HepG2 (cell line): ENCODE measurements around the gene BCAS3. TPM values are rescaled to one million over a fixed set of nuclear protein-coding genes. Genes with fewer than 3 reads are reported as not detected.

Experiments
- KDM3A ChIP-seq: IDR thresholded peaks from 2 replicates; pipeline ENCODE4 v1.6.1; 2018; ENCODE audit warnings: low read depth, missing compliant biosample characterization
- RAD51 ChIP-seq: fragments of 450-650 bp; IDR thresholded peaks from 2 replicates; pipeline ENCODE4 v1.6.1; 2016; ENCODE audit warnings: borderline replicate concordance
- TOE1 ChIP-seq: sonication (generic); formaldehyde crosslinking; IDR thresholded peaks from 2 replicates; pipeline ENCODE4 v1.4.0; 2020; ENCODE audit warnings: mild to moderate bottlenecking, missing genetic modification reagents
- ZMAT3 ChIP-seq: sonication (generic); formaldehyde crosslinking; conservative IDR thresholded peaks from 2 replicates; pipeline ENCODE4 v1.7.0; 2021; ENCODE audit warnings: missing genetic modification reagents
- ZNF501 ChIP-seq: sonication (generic); formaldehyde crosslinking; IDR thresholded peaks from 2 replicates; pipeline ENCODE4 v1.5.1; 2020; ENCODE audit warnings: mild to moderate bottlenecking, moderate library complexity, missing genetic modification reagents
- ZNF629 ChIP-seq: sonication (generic); formaldehyde crosslinking; conservative IDR thresholded peaks from 2 replicates; pipeline ENCODE4 v1.5.0; 2020; ENCODE audit warnings: missing genetic modification reagents
- ZNF737 ChIP-seq: sonication (generic); formaldehyde crosslinking; IDR thresholded peaks from 2 replicates; pipeline ENCODE4 v1.5.0; 2020; ENCODE audit warnings: missing genetic modification reagents, mild to moderate bottlenecking, borderline replicate concordance
- ZSCAN22 ChIP-seq: sonication (generic); formaldehyde crosslinking; IDR thresholded peaks from 2 replicates; pipeline ENCODE4 v1.4.0; 2020; ENCODE audit warnings: mild to moderate bottlenecking, missing genetic modification reagents
- polyA plus RNA-seq, 8 experiments: library from polyadenylated mRNA; depleted of rRNA in 3 of 8; stranded (reverse) in 7 of 8; unstranded in 1 of 8; fragments of >200 nt; fragmentation: Illumina TruSeq in 4 of 8; extraction: Trizol in 4 of 8; gene quantifications; 2 replicates each; pipeline versions ENCODE4 v1.2.1 to v1.2.3, GENCODE V29; 2011 to 2016; ENCODE audit warnings: low read depth in 4 of 8, missing spikeins in 1 of 8, mixed read lengths in 1 of 8; ENCODE audit not compliant: insufficient read depth in 1 of 8
- total RNA-seq, 5 experiments: library from RNA; depleted of rRNA; stranded (reverse); fragments of >200 nt; fragmentation: Illumina TruSeq; extraction: Trizol; gene quantifications; 2 replicates each; pipeline ENCODE4 v1.2.3, GENCODE V29; 2016; ENCODE audit warnings: low read depth in 1 of 5
- TF ChIP-seq, protein P1 (sequence below): sonication (generic); formaldehyde crosslinking; IDR thresholded peaks from 2 replicates; pipeline ENCODE4 v1.9.0; 2021; ENCODE audit warnings: missing genetic modification reagents, borderline replicate concordance
- TF ChIP-seq, protein P2 (sequence below): sonication (generic); formaldehyde crosslinking; IDR thresholded peaks from 2 replicates; pipeline ENCODE4 v1.8.1; 2023; ENCODE audit warnings: missing genetic modification reagents, mild to moderate bottlenecking, borderline replicate concordance
- TF ChIP-seq, protein P3 (sequence below): sonication (generic); formaldehyde crosslinking; IDR thresholded peaks from 2 replicates; pipeline ENCODE4 v1.5.0; 2020; ENCODE audit warnings: mild to moderate bottlenecking, missing genetic modification reagents
- TF ChIP-seq, protein P4 (sequence below), 2 experiments: sonication (generic) in 1 of 2; formaldehyde crosslinking in 1 of 2; IDR thresholded peaks; 2 replicates each; pipeline versions ENCODE4 v1.5.1 to v1.6.1; 2011 to 2020; ENCODE audit warnings: borderline replicate concordance in 1 of 2, low read depth in 1 of 2, low read length in 1 of 2, mild to moderate bottlenecking in 1 of 2, missing genetic modification reagents in 1 of 2, moderate library complexity in 1 of 2
- TF ChIP-seq, protein P5 (sequence below): IDR thresholded peaks from 2 replicates; pipeline ENCODE4 v1.4.0; 2020; ENCODE audit warnings: mild to moderate bottlenecking, missing genetic modification reagents

Gene BCAS3
- total and polyA plus RNA-seq, 2 of the 13 experiments (the other 11 are each of a cell fraction or from before 2014, with no cell fraction given), result 10.7 to 11.2 TPM

DNA sequence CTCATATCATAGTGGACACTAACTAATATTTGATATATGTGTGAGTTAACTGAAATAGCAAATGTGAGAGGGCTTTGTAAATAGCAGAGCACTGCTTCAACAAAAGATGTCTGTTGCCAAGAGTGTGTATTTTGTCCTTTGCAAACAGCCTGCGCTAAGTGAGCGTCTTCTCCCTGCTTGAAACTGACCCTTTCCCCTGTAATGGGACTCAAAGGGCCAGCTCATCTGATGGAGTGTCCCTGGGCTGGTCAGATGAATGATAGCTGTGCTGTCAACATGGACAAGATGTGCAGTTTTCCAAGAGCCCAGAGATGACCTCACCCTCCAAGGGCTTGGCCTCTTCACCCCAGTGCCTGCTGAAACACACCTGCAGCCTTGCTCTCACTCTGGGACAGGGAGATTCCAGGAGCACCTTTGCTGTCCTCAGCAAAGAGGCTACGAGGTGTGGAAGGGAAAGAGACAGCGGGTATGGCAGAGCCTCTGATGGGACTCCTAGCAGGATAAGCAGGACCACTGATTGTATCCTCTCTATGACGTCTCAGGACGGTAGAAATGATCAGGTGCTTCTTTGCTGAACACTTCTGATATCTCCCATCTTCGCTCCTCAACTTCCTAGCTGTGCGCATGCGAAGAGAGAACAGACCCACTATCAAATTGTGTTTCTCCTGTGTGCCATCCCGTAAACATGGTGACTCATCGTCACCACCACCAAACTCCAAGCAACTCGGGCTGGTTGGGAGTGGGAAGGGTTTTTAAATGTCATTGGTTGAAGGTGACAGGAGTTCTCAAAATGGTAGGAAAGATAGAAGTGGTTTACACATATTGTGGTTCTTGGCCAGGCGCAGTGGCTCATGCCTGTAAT is 686.2 kb downstream of the BCAS3 start (continued):
- TF ChIP-seq, protein P1, sequence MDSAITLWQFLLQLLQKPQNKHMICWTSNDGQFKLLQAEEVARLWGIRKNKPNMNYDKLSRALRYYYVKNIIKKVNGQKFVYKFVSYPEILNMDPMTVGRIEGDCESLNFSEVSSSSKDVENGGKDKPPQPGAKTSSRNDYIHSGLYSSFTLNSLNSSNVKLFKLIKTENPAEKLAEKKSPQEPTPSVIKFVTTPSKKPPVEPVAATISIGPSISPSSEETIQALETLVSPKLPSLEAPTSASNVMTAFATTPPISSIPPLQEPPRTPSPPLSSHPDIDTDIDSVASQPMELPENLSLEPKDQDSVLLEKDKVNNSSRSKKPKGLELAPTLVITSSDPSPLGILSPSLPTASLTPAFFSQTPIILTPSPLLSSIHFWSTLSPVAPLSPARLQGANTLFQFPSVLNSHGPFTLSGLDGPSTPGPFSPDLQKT, result no peak
- TF ChIP-seq RAD51, result no peak
- TF ChIP-seq, protein P2, sequence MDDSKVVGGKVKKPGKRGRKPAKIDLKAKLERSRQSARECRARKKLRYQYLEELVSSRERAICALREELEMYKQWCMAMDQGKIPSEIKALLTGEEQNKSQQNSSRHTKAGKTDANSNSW (CRISPR knock-in tag), result no peak
- TF ChIP-seq ZNF737 (CRISPR knock-in tag), result no peak
- TF ChIP-seq, protein P3, sequence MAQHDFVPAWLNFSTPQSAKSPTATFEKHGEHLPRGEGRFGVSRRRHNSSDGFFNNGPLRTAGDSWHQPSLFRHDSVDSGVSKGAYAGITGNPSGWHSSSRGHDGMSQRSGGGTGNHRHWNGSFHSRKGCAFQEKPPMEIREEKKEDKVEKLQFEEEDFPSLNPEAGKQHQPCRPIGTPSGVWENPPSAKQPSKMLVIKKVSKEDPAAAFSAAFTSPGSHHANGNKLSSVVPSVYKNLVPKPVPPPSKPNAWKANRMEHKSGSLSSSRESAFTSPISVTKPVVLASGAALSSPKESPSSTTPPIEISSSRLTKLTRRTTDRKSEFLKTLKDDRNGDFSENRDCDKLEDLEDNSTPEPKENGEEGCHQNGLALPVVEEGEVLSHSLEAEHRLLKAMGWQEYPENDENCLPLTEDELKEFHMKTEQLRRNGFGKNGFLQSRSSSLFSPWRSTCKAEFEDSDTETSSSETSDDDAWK (CRISPR knock-in tag), result no peak
- TF ChIP-seq KDM3A (CRISPR knock-in tag), result peak; percentile 32; the same call in 1 of the 2 replicates
- TF ChIP-seq ZNF629 (CRISPR knock-in tag), result no peak
- no peak for TF ChIP-seq ZMAT3
- TF ChIP-seq, protein P4, sequence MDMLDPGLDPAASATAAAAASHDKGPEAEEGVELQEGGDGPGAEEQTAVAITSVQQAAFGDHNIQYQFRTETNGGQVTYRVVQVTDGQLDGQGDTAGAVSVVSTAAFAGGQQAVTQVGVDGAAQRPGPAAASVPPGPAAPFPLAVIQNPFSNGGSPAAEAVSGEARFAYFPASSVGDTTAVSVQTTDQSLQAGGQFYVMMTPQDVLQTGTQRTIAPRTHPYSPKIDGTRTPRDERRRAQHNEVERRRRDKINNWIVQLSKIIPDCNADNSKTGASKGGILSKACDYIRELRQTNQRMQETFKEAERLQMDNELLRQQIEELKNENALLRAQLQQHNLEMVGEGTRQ (IDR thresholded peaks at IDR 0.05; ENCODE audit: low read depth, low read length), result no peak
- TF ChIP-seq, protein P4 (CRISPR knock-in tag; IDR thresholded peaks at IDR 0.05; ENCODE audit: borderline replicate concordance), result no peak
- TF ChIP-seq ZSCAN22 (CRISPR knock-in tag), result no peak
- TF ChIP-seq ZNF501, result peak; percentile 76; the same call in 1 of the 2 replicates
- TF ChIP-seq, protein P5, sequence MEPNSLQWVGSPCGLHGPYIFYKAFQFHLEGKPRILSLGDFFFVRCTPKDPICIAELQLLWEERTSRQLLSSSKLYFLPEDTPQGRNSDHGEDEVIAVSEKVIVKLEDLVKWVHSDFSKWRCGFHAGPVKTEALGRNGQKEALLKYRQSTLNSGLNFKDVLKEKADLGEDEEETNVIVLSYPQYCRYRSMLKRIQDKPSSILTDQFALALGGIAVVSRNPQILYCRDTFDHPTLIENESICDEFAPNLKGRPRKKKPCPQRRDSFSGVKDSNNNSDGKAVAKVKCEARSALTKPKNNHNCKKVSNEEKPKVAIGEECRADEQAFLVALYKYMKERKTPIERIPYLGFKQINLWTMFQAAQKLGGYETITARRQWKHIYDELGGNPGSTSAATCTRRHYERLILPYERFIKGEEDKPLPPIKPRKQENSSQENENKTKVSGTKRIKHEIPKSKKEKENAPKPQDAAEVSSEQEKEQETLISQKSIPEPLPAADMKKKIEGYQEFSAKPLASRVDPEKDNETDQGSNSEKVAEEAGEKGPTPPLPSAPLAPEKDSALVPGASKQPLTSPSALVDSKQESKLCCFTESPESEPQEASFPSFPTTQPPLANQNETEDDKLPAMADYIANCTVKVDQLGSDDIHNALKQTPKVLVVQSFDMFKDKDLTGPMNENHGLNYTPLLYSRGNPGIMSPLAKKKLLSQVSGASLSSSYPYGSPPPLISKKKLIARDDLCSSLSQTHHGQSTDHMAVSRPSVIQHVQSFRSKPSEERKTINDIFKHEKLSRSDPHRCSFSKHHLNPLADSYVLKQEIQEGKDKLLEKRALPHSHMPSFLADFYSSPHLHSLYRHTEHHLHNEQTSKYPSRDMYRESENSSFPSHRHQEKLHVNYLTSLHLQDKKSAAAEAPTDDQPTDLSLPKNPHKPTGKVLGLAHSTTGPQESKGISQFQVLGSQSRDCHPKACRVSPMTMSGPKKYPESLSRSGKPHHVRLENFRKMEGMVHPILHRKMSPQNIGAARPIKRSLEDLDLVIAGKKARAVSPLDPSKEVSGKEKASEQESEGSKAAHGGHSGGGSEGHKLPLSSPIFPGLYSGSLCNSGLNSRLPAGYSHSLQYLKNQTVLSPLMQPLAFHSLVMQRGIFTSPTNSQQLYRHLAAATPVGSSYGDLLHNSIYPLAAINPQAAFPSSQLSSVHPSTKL (CRISPR knock-in tag), result peak; percentile 88
- no peak for TF ChIP-seq TOE1
